GM23338 (cell line): ENCODE data around the gene OCA2. TPM values are rescaled to one million over a fixed set of nuclear protein-coding genes. Genes with fewer than 3 reads are reported as not detected.

ENCODE experiments used
- ATAC-seq: fragments of 200-7000 bp; cut with Tn5 transposase; 3 replicates; pipeline ENCODE4 v1.9.1; 2020
- DNase-seq: peaks from one replicate; pipeline ENCODE4 v3.0.0-alpha.2; 2015; ENCODE audit warnings: low spot score
- H2AFZ ChIP-seq: fragments of 200-600 bp; sonication (generic); 2 replicates; pipeline ENCODE4 v1.8.0; 2016; ENCODE audit warnings: antibody characterized with exemption, mild to moderate bottlenecking, moderate library complexity
- H3F3A ChIP-seq: fragments of 200-600 bp; sonication (generic); replicated peaks from 2 replicates; pipeline ENCODE4 v1.8.0; 2017; ENCODE audit warnings: antibody characterized with exemption, mixed run types, low read depth
- H3K27ac ChIP-seq: fragments of 200-600 bp; sonication (generic); 2 replicates; pipeline ENCODE4 v1.6.1; 2016; ENCODE audit warnings: low read depth
- H3K27me3 ChIP-seq: fragments of 200-600 bp; sonication (generic); 2 replicates; pipeline ENCODE4 v1.8.0; 2016; ENCODE audit warnings: mild to moderate bottlenecking, mixed run types, moderate library complexity; ENCODE audit not compliant: insufficient read depth
- H3K36me3 ChIP-seq: fragments of 200-600 bp; sonication (generic); 2 replicates; pipeline ENCODE4 v1.8.0; 2016; ENCODE audit warnings: mild to moderate bottlenecking; ENCODE audit not compliant: insufficient read depth
- H3K4me1 ChIP-seq: fragments of 200-600 bp; sonication (generic); 2 replicates; pipeline ENCODE4 v1.8.0; 2016; ENCODE audit warnings: mild to moderate bottlenecking, moderate library complexity; ENCODE audit not compliant: insufficient read depth
- H3K4me2 ChIP-seq: fragments of 200-600 bp; sonication (generic); 2 replicates; pipeline ENCODE4 v1.7.1; 2017; ENCODE audit warnings: mixed run types
- H3K4me3 ChIP-seq: fragments of 200-600 bp; sonication (generic); 2 replicates; pipeline ENCODE4 v1.6.1; 2016; ENCODE audit warnings: mixed run types
- H3K79me2 ChIP-seq: fragments of 200-600 bp; sonication (generic); replicated peaks from 2 replicates; pipeline ENCODE4 v1.8.0; 2017; ENCODE audit warnings: mild to moderate bottlenecking; ENCODE audit not compliant: insufficient read depth
- H3K9me2 ChIP-seq: fragments of 200-600 bp; sonication (generic); 2 replicates; pipeline ENCODE4 v1.8.0; 2017; ENCODE audit not compliant: insufficient read depth
- H4K20me1 ChIP-seq: fragments of 200-600 bp; sonication (generic); replicated peaks from 2 replicates; pipeline ENCODE4 v1.8.0; 2017; ENCODE audit warnings: mild to moderate bottlenecking; ENCODE audit not compliant: insufficient read depth
- H3K27ac Mint-ChIP-seq: 2 replicates; pipeline ENCODE4 v1.8.0; 2020; ENCODE audit warnings: inconsistent platforms, mild to moderate bottlenecking, moderate library complexity, mixed read lengths
- H3K27me3 Mint-ChIP-seq: 3 replicates; pipeline ENCODE4 v1.8.0; 2022; ENCODE audit warnings: low read depth, mild to moderate bottlenecking, moderate library complexity, mixed read lengths, inconsistent platforms; ENCODE audit not compliant: insufficient read depth, poor library complexity
- H3K36me3 Mint-ChIP-seq: 3 replicates; pipeline ENCODE4 v1.8.0; 2021; ENCODE audit warnings: low read depth, mild to moderate bottlenecking, inconsistent platforms, moderate library complexity, mixed read lengths
- H3K4me1 Mint-ChIP-seq: 3 replicates; pipeline ENCODE4 v1.8.0; 2020; ENCODE audit warnings: mild to moderate bottlenecking, inconsistent platforms, mixed read lengths
- H3K4me3 Mint-ChIP-seq: 3 replicates; pipeline ENCODE4 v1.8.0; 2021; ENCODE audit warnings: moderate library complexity, mild to moderate bottlenecking, inconsistent platforms, mixed read lengths
- H3K9me3 Mint-ChIP-seq: 3 replicates; pipeline ENCODE4 v1.8.0; 2020; ENCODE audit warnings: moderate library complexity, mild to moderate bottlenecking, inconsistent platforms, mixed read lengths
- CREB1 ChIP-seq: fragments of 250-450 bp; sonication (Bioruptor Pico); IDR thresholded peaks from 2 replicates; pipeline ENCODE4 v1.5.0; 2020; ENCODE audit warnings: low read depth, mild to moderate bottlenecking, moderate library complexity
- EZH2 ChIP-seq: fragments of 200-600 bp; sonication (generic); IDR thresholded peaks from one replicate; pipeline ENCODE4 v1.8.0; 2017; ENCODE audit warnings: antibody characterized with exemption, mild to moderate bottlenecking, low read depth; ENCODE audit not compliant: unreplicated experiment
- EZH2phosphoT487 ChIP-seq: fragments of 200-600 bp; sonication (generic); IDR thresholded peaks from one replicate; pipeline ENCODE4 v1.8.1; 2018; ENCODE audit warnings: antibody characterized with exemption; ENCODE audit not compliant: unreplicated experiment
- JUNB ChIP-seq: IDR thresholded peaks from one replicate; pipeline ENCODE4 v1.6.1; 2016; ENCODE audit warnings: antibody characterized with exemption; ENCODE audit not compliant: unreplicated experiment
- POLR2AphosphoS5 ChIP-seq: IDR thresholded peaks from 2 replicates; pipeline ENCODE4 v1.6.1; 2016; ENCODE audit warnings: antibody characterized with exemption, low read depth
- STAT1 ChIP-seq: IDR thresholded peaks from one replicate; pipeline ENCODE4 v1.6.1; 2016; ENCODE audit warnings: antibody characterized with exemption; ENCODE audit not compliant: unreplicated experiment
- ZNF114 ChIP-seq: fragments of 250-450 bp; sonication (Bioruptor Pico); IDR thresholded peaks from 2 replicates; pipeline ENCODE4 v1.5.0; 2020; ENCODE audit warnings: mild to moderate bottlenecking, moderate library complexity
- ZNF331 ChIP-seq: fragments of 250-450 bp; sonication (Bioruptor Pico); IDR thresholded peaks from 2 replicates; pipeline ENCODE4 v1.5.0; 2020; ENCODE audit warnings: low read depth, mild to moderate bottlenecking, moderate library complexity
- polyA plus RNA-seq: library from polyadenylated mRNA; unstranded; fragments of >200 nt; fragmentation: Nextera tagmentation; extraction: Ambion mirVana; gene quantifications from 2 replicates; pipeline ENCODE4 v1.2.1, GENCODE V29; 2016
- total RNA-seq: library from RNA; depleted of rRNA; stranded (reverse); fragments of >200 nt; shearing (Covaris generic); gene quantifications from 2 replicates; pipeline ENCODE4 v1.2.3, GENCODE V29; 2014
- TF ChIP-seq, protein P1 (sequence below): fragments of 250-450 bp; sonication (Bioruptor Pico); IDR thresholded peaks from 2 replicates; pipeline ENCODE4 v1.5.0; 2020; ENCODE audit warnings: mild to moderate bottlenecking, moderate library complexity
- TF ChIP-seq, protein P2 (sequence below): IDR thresholded peaks from 2 replicates; pipeline ENCODE4 v1.6.1; 2016; ENCODE audit warnings: antibody characterized with exemption
- TF ChIP-seq, protein P3 (sequence below): IDR thresholded peaks from one replicate; pipeline ENCODE4 v1.6.1; 2018; ENCODE audit warnings: antibody characterized with exemption; ENCODE audit not compliant: unreplicated experiment

OCA2 gene
- total and polyA plus RNA-seq, 2 experiments from 2014 or later: 0.40 to 0.69 TPM

DNA sequence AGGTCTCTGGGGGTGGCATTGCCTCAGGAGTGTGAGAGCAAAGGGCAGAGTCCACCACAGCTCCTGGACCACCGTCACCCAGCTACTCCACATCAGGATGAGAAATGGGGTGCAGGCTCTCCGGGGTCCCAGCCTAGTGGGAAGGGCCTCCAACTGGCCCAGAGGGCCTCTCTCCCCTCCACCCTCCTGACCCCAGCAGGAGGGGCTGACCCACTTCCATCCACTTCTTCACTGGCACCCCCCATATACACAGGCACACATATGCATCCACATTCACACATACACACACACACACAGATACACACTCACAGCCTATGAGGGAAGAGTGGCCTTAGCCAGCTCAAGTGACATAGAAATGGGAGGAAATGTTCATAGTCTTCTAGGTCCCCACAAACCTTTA is 286.0 kb downstream of the OCA2 start:
- no peaks in the 10 kb centered on the region for H3K4me1 ChIP-seq
- no peak overlapping the region for H2AFZ ChIP-seq
- ATAC-seq (no peak), DNase-seq (no peak)
- Mint-ChIP-seq H3K4me1 (no peaks in the 10 kb centered on the region), H3K36me3 (no peaks in the 10 kb centered on the region), H3K9me3 (peaks cover 5% of the 10 kb centered on the region), H3K27ac (no peak overlapping the region), H3K4me3 (no peak overlapping the region), H3K27me3 (peaks cover 2% of the 10 kb centered on the region)
- no peaks in the 10 kb centered on the region for H4K20me1 ChIP-seq
- no peaks in the 10 kb centered on the region for H3K27me3 ChIP-seq
- no peak overlapping the region for H3K4me3 ChIP-seq
- no peak overlapping the region for H3K27ac ChIP-seq
- H3K4me2 ChIP-seq: no peak overlapping the region
- no peaks in the 10 kb centered on the region for H3F3A ChIP-seq
- peaks cover 4% of the 10 kb centered on the region; the same call in 1 of the 2 replicates for H3K9me2 ChIP-seq
- no peaks in the 10 kb centered on the region for H3K79me2 ChIP-seq
- TF ChIP-seq POLR2AphosphoS5: no peak
- TF ChIP-seq EZH2: no peak
- no peak for TF ChIP-seq JUNB
- no peaks in the 10 kb centered on the region for H3K36me3 ChIP-seq

DNA sequence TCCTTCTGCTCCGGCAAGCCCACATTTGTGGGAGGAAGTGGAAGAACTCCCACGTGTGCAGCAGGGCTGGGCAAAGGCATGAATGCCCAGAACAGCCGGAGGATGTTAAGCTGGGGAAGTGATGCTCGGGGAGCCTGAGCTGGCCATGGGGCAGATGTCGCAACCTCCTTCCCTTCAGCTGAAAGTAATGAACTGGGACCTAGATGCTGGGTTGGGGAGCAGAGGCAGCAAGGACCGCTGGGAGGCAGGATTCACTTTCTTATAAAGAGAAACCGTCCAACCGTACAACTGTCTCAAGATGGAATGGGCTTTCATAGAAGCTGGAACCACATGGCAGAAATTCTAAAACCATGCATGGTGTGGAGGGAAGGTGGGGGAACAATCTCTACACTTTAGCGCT is 290.9 kb downstream of the OCA2 start:
- Histone ChIP-seq H3K4me1 (no peaks in the 10 kb centered on the region), H4K20me1 (no peaks in the 10 kb centered on the region), H3K27me3 (no peaks in the 10 kb centered on the region), H3K79me2 (no peaks in the 10 kb centered on the region), H2AFZ (no peak overlapping the region), H3K9me2 (peaks cover 4% of the 10 kb centered on the region; the same call in 1 of the 2 replicates), H3K36me3 (no peaks in the 10 kb centered on the region), H3K4me3 (no peak overlapping the region), H3F3A (no peaks in the 10 kb centered on the region), H3K27ac (no peak overlapping the region), H3K4me2 (no peak overlapping the region)
- Mint-ChIP-seq H3K27me3 (peaks cover 6% of the 10 kb centered on the region), H3K4me3 (no peak overlapping the region), H3K36me3 (no peaks in the 10 kb centered on the region), H3K27ac (no peak overlapping the region), H3K9me3 (no peaks in the 10 kb centered on the region; the same call in 2 of the 3 replicates), H3K4me1 (no peaks in the 10 kb centered on the region)
- ATAC-seq (no peak), DNase-seq (no peak)
- TF ChIP-seq JUNB: no peak
- no peak for TF ChIP-seq ZNF114 (CRISPR knock-in tag)
- no peak for TF ChIP-seq ZNF331 (CRISPR knock-in tag)
- no peak for TF ChIP-seq STAT1
- TF ChIP-seq, protein P1, sequence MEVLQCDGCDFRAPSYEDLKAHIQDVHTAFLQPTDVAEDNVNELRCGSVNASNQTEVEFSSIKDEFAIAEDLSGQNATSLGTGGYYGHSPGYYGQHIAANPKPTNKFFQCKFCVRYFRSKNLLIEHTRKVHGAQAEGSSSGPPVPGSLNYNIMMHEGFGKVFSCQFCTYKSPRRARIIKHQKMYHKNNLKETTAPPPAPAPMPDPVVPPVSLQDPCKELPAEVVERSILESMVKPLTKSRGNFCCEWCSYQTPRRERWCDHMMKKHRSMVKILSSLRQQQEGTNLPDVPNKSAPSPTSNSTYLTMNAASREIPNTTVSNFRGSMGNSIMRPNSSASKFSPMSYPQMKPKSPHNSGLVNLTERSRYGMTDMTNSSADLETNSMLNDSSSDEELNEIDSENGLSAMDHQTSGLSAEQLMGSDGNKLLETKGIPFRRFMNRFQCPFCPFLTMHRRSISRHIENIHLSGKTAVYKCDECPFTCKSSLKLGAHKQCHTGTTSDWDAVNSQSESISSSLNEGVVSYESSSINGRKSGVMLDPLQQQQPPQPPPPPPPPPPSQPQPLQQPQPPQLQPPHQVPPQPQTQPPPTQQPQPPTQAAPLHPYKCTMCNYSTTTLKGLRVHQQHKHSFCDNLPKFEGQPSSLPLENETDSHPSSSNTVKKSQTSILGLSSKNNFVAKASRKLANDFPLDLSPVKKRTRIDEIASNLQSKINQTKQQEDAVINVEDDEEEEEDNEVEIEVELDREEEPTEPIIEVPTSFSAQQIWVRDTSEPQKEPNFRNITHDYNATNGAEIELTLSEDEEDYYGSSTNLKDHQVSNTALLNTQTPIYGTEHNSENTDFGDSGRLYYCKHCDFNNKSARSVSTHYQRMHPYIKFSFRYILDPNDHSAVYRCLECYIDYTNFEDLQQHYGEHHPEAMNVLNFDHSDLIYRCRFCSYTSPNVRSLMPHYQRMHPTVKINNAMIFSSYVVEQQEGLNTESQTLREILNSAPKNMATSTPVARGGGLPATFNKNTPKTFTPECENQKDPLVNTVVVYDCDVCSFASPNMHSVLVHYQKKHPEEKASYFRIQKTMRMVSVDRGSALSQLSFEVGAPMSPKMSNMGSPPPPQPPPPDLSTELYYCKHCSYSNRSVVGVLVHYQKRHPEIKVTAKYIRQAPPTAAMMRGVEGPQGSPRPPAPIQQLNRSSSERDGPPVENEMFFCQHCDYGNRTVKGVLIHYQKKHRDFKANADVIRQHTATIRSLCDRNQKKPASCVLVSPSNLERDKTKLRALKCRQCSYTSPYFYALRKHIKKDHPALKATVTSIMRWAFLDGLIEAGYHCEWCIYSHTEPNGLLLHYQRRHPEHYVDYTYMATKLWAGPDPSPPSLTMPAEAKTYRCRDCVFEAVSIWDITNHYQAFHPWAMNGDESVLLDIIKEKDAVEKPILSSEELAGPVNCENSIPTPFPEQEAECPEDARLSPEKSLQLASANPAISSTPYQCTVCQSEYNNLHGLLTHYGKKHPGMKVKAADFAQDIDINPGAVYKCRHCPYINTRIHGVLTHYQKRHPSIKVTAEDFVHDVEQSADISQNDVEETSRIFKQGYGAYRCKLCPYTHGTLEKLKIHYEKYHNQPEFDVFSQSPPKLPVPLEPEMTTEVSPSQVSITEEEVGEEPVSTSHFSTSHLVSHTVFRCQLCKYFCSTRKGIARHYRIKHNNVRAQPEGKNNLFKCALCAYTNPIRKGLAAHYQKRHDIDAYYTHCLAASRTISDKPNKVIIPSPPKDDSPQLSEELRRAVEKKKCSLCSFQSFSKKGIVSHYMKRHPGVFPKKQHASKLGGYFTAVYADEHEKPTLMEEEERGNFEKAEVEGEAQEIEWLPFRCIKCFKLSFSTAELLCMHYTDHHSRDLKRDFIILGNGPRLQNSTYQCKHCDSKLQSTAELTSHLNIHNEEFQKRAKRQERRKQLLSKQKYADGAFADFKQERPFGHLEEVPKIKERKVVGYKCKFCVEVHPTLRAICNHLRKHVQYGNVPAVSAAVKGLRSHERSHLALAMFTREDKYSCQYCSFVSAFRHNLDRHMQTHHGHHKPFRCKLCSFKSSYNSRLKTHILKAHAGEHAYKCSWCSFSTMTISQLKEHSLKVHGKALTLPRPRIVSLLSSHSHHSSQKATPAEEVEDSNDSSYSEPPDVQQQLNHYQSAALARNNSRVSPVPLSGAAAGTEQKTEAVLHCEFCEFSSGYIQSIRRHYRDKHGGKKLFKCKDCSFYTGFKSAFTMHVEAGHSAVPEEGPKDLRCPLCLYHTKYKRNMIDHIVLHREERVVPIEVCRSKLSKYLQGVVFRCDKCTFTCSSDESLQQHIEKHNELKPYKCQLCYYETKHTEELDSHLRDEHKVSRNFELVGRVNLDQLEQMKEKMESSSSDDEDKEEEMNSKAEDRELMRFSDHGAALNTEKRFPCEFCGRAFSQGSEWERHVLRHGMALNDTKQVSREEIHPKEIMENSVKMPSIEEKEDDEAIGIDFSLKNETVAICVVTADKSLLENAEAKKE: no peak
- TF ChIP-seq EZH2: no peak
- no peak for TF ChIP-seq EZH2phosphoT487
- TF ChIP-seq, protein P2, sequence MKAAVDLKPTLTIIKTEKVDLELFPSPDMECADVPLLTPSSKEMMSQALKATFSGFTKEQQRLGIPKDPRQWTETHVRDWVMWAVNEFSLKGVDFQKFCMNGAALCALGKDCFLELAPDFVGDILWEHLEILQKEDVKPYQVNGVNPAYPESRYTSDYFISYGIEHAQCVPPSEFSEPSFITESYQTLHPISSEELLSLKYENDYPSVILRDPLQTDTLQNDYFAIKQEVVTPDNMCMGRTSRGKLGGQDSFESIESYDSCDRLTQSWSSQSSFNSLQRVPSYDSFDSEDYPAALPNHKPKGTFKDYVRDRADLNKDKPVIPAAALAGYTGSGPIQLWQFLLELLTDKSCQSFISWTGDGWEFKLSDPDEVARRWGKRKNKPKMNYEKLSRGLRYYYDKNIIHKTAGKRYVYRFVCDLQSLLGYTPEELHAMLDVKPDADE: no peak
- no peak for TF ChIP-seq CREB1 (CRISPR knock-in tag)
- TF ChIP-seq, protein P3, sequence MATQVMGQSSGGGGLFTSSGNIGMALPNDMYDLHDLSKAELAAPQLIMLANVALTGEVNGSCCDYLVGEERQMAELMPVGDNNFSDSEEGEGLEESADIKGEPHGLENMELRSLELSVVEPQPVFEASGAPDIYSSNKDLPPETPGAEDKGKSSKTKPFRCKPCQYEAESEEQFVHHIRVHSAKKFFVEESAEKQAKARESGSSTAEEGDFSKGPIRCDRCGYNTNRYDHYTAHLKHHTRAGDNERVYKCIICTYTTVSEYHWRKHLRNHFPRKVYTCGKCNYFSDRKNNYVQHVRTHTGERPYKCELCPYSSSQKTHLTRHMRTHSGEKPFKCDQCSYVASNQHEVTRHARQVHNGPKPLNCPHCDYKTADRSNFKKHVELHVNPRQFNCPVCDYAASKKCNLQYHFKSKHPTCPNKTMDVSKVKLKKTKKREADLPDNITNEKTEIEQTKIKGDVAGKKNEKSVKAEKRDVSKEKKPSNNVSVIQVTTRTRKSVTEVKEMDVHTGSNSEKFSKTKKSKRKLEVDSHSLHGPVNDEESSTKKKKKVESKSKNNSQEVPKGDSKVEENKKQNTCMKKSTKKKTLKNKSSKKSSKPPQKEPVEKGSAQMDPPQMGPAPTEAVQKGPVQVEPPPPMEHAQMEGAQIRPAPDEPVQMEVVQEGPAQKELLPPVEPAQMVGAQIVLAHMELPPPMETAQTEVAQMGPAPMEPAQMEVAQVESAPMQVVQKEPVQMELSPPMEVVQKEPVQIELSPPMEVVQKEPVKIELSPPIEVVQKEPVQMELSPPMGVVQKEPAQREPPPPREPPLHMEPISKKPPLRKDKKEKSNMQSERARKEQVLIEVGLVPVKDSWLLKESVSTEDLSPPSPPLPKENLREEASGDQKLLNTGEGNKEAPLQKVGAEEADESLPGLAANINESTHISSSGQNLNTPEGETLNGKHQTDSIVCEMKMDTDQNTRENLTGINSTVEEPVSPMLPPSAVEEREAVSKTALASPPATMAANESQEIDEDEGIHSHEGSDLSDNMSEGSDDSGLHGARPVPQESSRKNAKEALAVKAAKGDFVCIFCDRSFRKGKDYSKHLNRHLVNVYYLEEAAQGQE: no peak
